Esophagus muscularis mucosa (tissue), 4 donors: ENCODE results near the gene DYNLT2. TPM values are rescaled to one million over a fixed set of nuclear protein-coding genes. Genes with fewer than 3 reads are reported as not detected.

Experiments
- DNase-seq: peaks from one replicate; pipeline ENCODE4 v3.0.0-alpha.2; 2017; ENCODE audit errors: extremely low spot score
- H3K27ac ChIP-seq, 4 donors: fragments of 200-600 bp; sonication (generic); replicated peaks in 1 of 4; 1 replicate in 3 of 4; 2 replicates in 1 of 4; pipeline ENCODE4 v1.5.1; 2016 to 2019; ENCODE audit warnings: mild to moderate bottlenecking in 1 of 4
- H3K27me3 ChIP-seq, 4 donors: fragments of 200-600 bp; sonication (generic); one replicate each; pipeline versions ENCODE4 v1.5.1 to v1.6.0; 2016 to 2019
- H3K36me3 ChIP-seq, 4 donors: fragments of 200-600 bp; sonication (generic); one replicate each; pipeline ENCODE4 v1.5.1; 2016 to 2019
- H3K4me1 ChIP-seq, 4 donors: fragments of 200-600 bp; sonication (generic); one replicate each; pipeline ENCODE4 v1.5.1; 2016 to 2019
- H3K4me3 ChIP-seq, 4 donors: fragments of 200-600 bp; sonication (generic); 1 replicate in 2 of 4; 2 replicates in 2 of 4; pipeline ENCODE4 v1.5.1; 2016 to 2019; ENCODE audit warnings: mild to moderate bottlenecking in 4 of 4, moderate library complexity in 1 of 4
- H3K9me3 ChIP-seq, 4 donors: fragments of 200-600 bp; sonication (generic); 1 replicate in 3 of 4; 2 replicates in 1 of 4; pipeline ENCODE4 v1.5.1; 2016 to 2019
- EP300 ChIP-seq: sonication (generic); formaldehyde crosslinking; IDR thresholded peaks from one replicate; pipeline ENCODE4 v1.6.1; 2017; ENCODE audit warnings: antibody characterized with exemption
- POLR2A ChIP-seq: fragments of 450-650 bp; IDR thresholded peaks from one replicate; pipeline ENCODE4 v1.6.1; 2017; ENCODE audit warnings: antibody characterized with exemption, moderate library complexity, mild to moderate bottlenecking, low read depth
- POLR2AphosphoS5 ChIP-seq, 2 donors: sonication (generic); formaldehyde crosslinking; IDR thresholded peaks; one replicate each; pipeline ENCODE4 v1.6.1; 2017; ENCODE audit warnings: antibody characterized with exemption in 2 of 2
- WGBS: methylation state at CpG from one replicate; pipeline ENCODE4 v1.1.5; 2018; 5-methylcytosine and 5-hydroxymethylcytosine counted together
- intact Hi-C: fragments of 100-400 bp; cut with DNase I; formaldehyde crosslinking; loops from one replicate; pipeline ENCODE4 v1.15.1; 2023
- total RNA-seq, 4 donors: library from RNA; depleted of rRNA; stranded (reverse); fragments of >200 nt; gene quantifications; one replicate each; pipeline versions ENCODE4 v1.1.0 to v1.2.1, GENCODE V29; 2016
- TF ChIP-seq, protein P1 (sequence below), 3 experiments: fragments of 200-600 bp in 2 of 3; fragments of 450-650 bp in 1 of 3; sonication (generic) in 2 of 3; IDR thresholded peaks; one replicate each; pipeline ENCODE4 v1.5.1; 2017 to 2019; ENCODE audit warnings: antibody characterized with exemption in 3 of 3, mild to moderate bottlenecking in 2 of 3, moderate library complexity in 1 of 3

The DYNLT2 gene
- total RNA-seq, 4 donors from 2014 or later: 0.57 to 3.3 (median 1.5) TPM

DNA sequence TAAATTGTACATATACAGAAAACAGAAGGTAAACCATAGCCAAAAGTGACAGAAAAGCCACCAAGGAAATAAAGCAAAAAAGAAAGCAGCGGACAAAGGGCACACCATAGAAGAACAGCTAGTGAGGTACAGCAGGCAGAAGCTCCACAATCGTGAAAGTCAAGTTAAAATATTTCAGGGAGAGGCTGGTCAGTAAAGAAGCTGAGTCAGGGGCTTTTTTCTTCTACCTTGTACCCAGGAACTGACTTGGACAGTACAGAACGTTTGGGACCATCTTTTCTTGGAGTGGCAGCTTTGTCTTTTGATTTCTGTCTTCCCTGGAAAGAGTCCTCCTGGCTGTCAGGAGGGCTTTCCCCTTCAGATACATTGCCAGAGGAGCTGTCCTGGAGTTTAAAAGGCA, 41.4 kb downstream of the DYNLT2 start:
- H3K9me3 ChIP-seq: no peaks in the 10 kb centered on the region
- no peaks in the 10 kb centered on the region for H3K27me3 ChIP-seq
- intact Hi-C loops: no loop called here
- WGBS: 85% methylated on average over 3 of the region's 3 CpGs
- no peak overlapping the region for H3K4me3 ChIP-seq
- H3K4me1 ChIP-seq: peaks cover 6 to 9% (median 8%) of the 10 kb centered on the region in 4 donors
- peaks cover 32 to 78% (median 56%) of the 10 kb centered on the region in 4 donors for H3K36me3 ChIP-seq
- TF ChIP-seq, protein P1, sequence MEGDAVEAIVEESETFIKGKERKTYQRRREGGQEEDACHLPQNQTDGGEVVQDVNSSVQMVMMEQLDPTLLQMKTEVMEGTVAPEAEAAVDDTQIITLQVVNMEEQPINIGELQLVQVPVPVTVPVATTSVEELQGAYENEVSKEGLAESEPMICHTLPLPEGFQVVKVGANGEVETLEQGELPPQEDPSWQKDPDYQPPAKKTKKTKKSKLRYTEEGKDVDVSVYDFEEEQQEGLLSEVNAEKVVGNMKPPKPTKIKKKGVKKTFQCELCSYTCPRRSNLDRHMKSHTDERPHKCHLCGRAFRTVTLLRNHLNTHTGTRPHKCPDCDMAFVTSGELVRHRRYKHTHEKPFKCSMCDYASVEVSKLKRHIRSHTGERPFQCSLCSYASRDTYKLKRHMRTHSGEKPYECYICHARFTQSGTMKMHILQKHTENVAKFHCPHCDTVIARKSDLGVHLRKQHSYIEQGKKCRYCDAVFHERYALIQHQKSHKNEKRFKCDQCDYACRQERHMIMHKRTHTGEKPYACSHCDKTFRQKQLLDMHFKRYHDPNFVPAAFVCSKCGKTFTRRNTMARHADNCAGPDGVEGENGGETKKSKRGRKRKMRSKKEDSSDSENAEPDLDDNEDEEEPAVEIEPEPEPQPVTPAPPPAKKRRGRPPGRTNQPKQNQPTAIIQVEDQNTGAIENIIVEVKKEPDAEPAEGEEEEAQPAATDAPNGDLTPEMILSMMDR (IDR thresholded peaks at IDR 0.05): no peak
- no peak for TF ChIP-seq POLR2AphosphoS5 (IDR thresholded peaks at IDR 0.05)
- TF ChIP-seq POLR2A: no peak
- no peak for TF ChIP-seq EP300
- no peak for DNase-seq
- no peak overlapping the region for H3K27ac ChIP-seq

DNA sequence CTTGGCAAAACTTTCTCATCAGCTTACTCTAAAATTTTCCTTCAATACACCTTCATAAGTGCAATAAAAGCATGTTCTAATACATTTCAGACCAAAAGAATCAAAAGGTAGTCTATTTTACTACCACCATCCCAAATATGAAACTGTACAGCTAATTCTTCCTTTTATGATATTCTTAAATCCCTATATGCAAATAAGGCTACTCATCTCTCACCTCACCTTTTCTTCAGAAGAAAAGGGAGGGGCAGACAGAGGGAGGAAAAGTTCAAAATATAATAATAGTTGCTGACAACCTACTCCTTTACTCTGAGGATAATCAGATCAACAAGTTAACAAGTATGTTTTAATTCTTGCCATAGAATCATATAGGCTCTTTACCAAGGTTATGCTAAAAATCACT, 42.1 kb downstream of the DYNLT2 start:
- H3K27me3 ChIP-seq: no peaks in the 10 kb centered on the region
- intact Hi-C loops: no loop called here
- TF ChIP-seq POLR2AphosphoS5 (IDR thresholded peaks at IDR 0.05): no peak
- TF ChIP-seq POLR2A: no peak
- TF ChIP-seq, protein P1 (IDR thresholded peaks at IDR 0.05): no peak
- TF ChIP-seq EP300: no peak
- no peak for DNase-seq
- peaks cover 24 to 76% (median 54%) of the 10 kb centered on the region in 4 donors for H3K36me3 ChIP-seq
- H3K9me3 ChIP-seq: no peaks in the 10 kb centered on the region
- peaks cover 10 to 17% (median 14%) of the 10 kb centered on the region in 4 donors for H3K4me1 ChIP-seq
- H3K27ac ChIP-seq: no peak overlapping the region
- no peak overlapping the region for H3K4me3 ChIP-seq

DNA sequence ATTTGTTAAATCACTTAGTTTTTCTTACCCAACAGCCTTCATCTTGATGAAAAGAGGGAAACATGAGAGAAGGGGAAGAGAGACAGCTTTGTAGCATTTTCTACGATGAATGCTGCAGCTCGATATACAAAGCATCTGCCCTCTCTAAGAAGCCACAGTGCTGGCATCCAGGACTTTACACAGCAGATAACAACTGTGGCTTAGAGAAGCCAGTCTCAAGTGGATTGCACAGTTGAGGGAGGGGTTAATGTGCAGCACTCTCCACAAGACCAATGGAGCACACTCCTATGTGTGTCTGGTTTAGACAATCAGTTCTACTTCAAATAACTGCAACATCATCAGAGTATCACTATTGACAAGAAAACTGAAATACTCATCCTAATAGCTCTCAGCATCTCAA, 43.6 kb downstream of the DYNLT2 start:
- H3K36me3 ChIP-seq: peaks cover 19 to 65% (median 44%) of the 10 kb centered on the region in 4 donors
- DNase-seq: no peak
- WGBS: 87% methylated on average over 2 of the region's 2 CpGs
- H3K27ac ChIP-seq: no peak overlapping the region
- H3K9me3 ChIP-seq: no peaks in the 10 kb centered on the region
- H3K4me3 ChIP-seq: no peak overlapping the region
- intact Hi-C loops: no loop called here
- H3K27me3 ChIP-seq: no peaks in the 10 kb centered on the region
- H3K4me1 ChIP-seq: peaks cover 25 to 32% (median 29%) of the 10 kb centered on the region in 4 donors
- TF ChIP-seq EP300 (no peak), POLR2A (no peak), POLR2AphosphoS5 (IDR thresholded peaks at IDR 0.05) (no peak)
- TF ChIP-seq, protein P1 (IDR thresholded peaks at IDR 0.05): no peak

- DNase-seq: no peak
- WGBS: 22% methylated on average over 2 of the region's 22 CpGs
- peak overlapping the region; percentile 83 to 99 (median 96) for H3K4me3 ChIP-seq
- intact Hi-C loops: loop anchor here (2.0 kb wide), 1 partner anchor 20 kb away; no protein-coding TSS in a partner anchor
- peak overlapping the region; percentile 96 to 99 (median 96) for H3K27ac ChIP-seq
- H3K27me3 ChIP-seq: no peaks in the 10 kb centered on the region
- H3K9me3 ChIP-seq: no peaks in the 10 kb centered on the region
- H3K36me3 ChIP-seq: peaks cover 0 to 21% (median 12%) of the 10 kb centered on the region in 4 donors
- TF ChIP-seq POLR2A (no peak), EP300 (no peak), POLR2AphosphoS5 (IDR thresholded peaks at IDR 0.05) (no peak)
- TF ChIP-seq, protein P1 (IDR thresholded peaks at IDR 0.05): no peak
- H3K4me1 ChIP-seq: peaks cover 30 to 63% (median 48%) of the 10 kb centered on the region in 4 donors
These were observed 48.5 kb downstream of the DYNLT2 start for GRCh38 chr6:169702840-169703246.
